H1 (cell line): ENCODE data around the gene CLCC1. TPM values are rescaled to one million over a fixed set of nuclear protein-coding genes. Genes with fewer than 3 reads are reported as not detected.

Experiments
- CTCF ChIA-PET: fragments of 300-600 bp; sonication (Branson Sonifier 250); formaldehyde crosslinking; loops from one replicate; lab custom pipeline; 2021; ENCODE audit not compliant: partially characterized antibody; lab: Charles Lee
- POLR2A ChIA-PET: fragments of 300-600 bp; sonication (Branson Sonifier 250); formaldehyde crosslinking; loops from one replicate; lab custom pipeline; 2021; ENCODE audit warnings: inconsistent platforms; ENCODE audit not compliant: partially characterized antibody; lab: Charles Lee
- DNase-seq, 2 experiments: peaks; one replicate each; pipeline versions ENCODE4 v3.0.0 to v3.0.0-alpha.2; 2010 to 2022; ENCODE audit warnings: low spot score in 2 of 2, low read depth in 1 of 2, mixed read lengths in 1 of 2
- FAIRE-seq: peaks from 2 replicates; lab custom pipeline; 2011; peaks lifted over from hg19 to GRCh38; lab: Jason Lieb, UNC
- H2AFZ ChIP-seq: 2 replicates; pipeline ENCODE4 v1.8.1; 2012; ENCODE audit warnings: low read length, inconsistent platforms
- H2AK5ac ChIP-seq: 2 replicates; pipeline ENCODE4 v1.6.1; 2013; ENCODE audit warnings: low read depth, low read length
- H2BK120ac ChIP-seq: replicated peaks from 2 replicates; pipeline ENCODE3; 2013; ENCODE audit warnings: low read depth, low read length, inconsistent platforms
- H2BK12ac ChIP-seq: 2 replicates; pipeline ENCODE4 v1.6.1; 2013; ENCODE audit warnings: low read depth, low read length
- H2BK15ac ChIP-seq: 2 replicates; pipeline ENCODE4 v1.6.1; 2013; ENCODE audit warnings: low read length
- H2BK20ac ChIP-seq: 2 replicates; pipeline ENCODE4 v1.6.1; 2013; ENCODE audit warnings: low read length
- H2BK5ac ChIP-seq: 2 replicates; pipeline ENCODE4 v1.6.1; 2013; ENCODE audit warnings: low read depth, low read length
- H3K14ac ChIP-seq: 2 replicates; pipeline ENCODE4 v1.6.1; 2013; ENCODE audit warnings: inconsistent platforms; ENCODE audit not compliant: insufficient read length
- H3K18ac ChIP-seq: 2 replicates; pipeline ENCODE4 v1.6.1; 2013; ENCODE audit warnings: low read length; ENCODE audit errors: extremely low read depth
- H3K23ac ChIP-seq: 2 replicates; pipeline ENCODE4 v1.6.1; 2013; ENCODE audit warnings: inconsistent platforms; ENCODE audit not compliant: insufficient read length
- H3K23me2 ChIP-seq: 2 replicates; pipeline ENCODE4 v1.6.1; 2013; ENCODE audit warnings: low read depth, low read length
- H3K27ac ChIP-seq: 2 replicates; pipeline ENCODE4 v1.6.1; 2011; ENCODE audit warnings: low read depth, low read length, inconsistent platforms
- H3K27me3 ChIP-seq, 4 experiments: replicated peaks in 1 of 4; 1 replicate in 1 of 4; 2 replicates in 3 of 4; pipeline versions ENCODE4 v1.6.1 to v1.8.1; 2011 to 2013; ENCODE audit warnings: low read length in 3 of 4, mild to moderate bottlenecking in 3 of 4, inconsistent platforms in 2 of 4, mixed read lengths in 2 of 4, moderate library complexity in 1 of 4; ENCODE audit not compliant: control insufficient read depth in 3 of 4, insufficient read depth in 3 of 4; ENCODE audit errors: extremely low read depth in 1 of 4
- H3K36me3 ChIP-seq, 4 experiments: 2 replicates each; pipeline versions ENCODE4 v1.6.1 to v1.8.1; 2011 to 2013; ENCODE audit warnings: mild to moderate bottlenecking in 4 of 4, low read length in 3 of 4, moderate library complexity in 2 of 4, control low read depth in 1 of 4, inconsistent platforms in 1 of 4; ENCODE audit not compliant: insufficient read depth in 4 of 4, control insufficient read depth in 2 of 4
- H3K4ac ChIP-seq: replicated peaks from 2 replicates; pipeline ENCODE3; 2013; ENCODE audit warnings: low read length, low read depth, mixed read lengths, inconsistent platforms; ENCODE audit not compliant: insufficient read length
- H3K4me1 ChIP-seq, 4 experiments: replicated peaks in 1 of 4; 1 replicate in 1 of 4; 2 replicates in 3 of 4; pipeline versions ENCODE4 v1.6.1 to v1.8.1; 2011 to 2013; ENCODE audit warnings: low read length in 3 of 4, inconsistent platforms in 2 of 4, mixed read lengths in 1 of 4; ENCODE audit not compliant: insufficient read depth in 4 of 4, control insufficient read depth in 3 of 4
- H3K4me2 ChIP-seq, 2 experiments: 2 replicates each; pipeline versions ENCODE4 v1.6.1 to v1.8.1; 2011 to 2013; ENCODE audit warnings: low read depth in 2 of 2, low read length in 2 of 2, control low read depth in 1 of 2, inconsistent platforms in 1 of 2, mild to moderate bottlenecking in 1 of 2; ENCODE audit not compliant: insufficient read depth in 1 of 2
- H3K4me3 ChIP-seq, 4 experiments: fragments of 200-600, 300-600 bp in 1 of 4; sonication (generic), shearing (Covaris generic), sonication (Bioruptor Twin) in 1 of 4; 2 replicates each; pipeline versions ENCODE4 v1.5.1 to v1.8.1; 2011 to 2016; ENCODE audit warnings: low read length in 4 of 4, low read depth in 3 of 4, control low read depth in 2 of 4, inconsistent platforms in 2 of 4, mild to moderate bottlenecking in 2 of 4, mixed read lengths in 1 of 4, moderate library complexity in 1 of 4; ENCODE audit not compliant: insufficient read depth in 2 of 4; ENCODE audit errors: extremely low read depth in 1 of 4
- H3K56ac ChIP-seq: replicated peaks from 2 replicates; pipeline ENCODE3; 2013; ENCODE audit warnings: low read depth, mild to moderate bottlenecking, mixed read lengths, low read length, inconsistent platforms; ENCODE audit not compliant: insufficient read length
- H3K79me1 ChIP-seq: 2 replicates; pipeline ENCODE4 v1.6.1; 2013; ENCODE audit warnings: low read depth, low read length, control low read depth
- H3K79me2 ChIP-seq, 2 experiments: 2 replicates each; pipeline versions ENCODE4 v1.6.1 to v1.8.1; 2012 to 2013; ENCODE audit warnings: low read length in 2 of 2, mild to moderate bottlenecking in 2 of 2, inconsistent platforms in 1 of 2; ENCODE audit not compliant: insufficient read depth in 2 of 2, control insufficient read depth in 1 of 2
- H3K9ac ChIP-seq, 4 experiments: replicated peaks in 1 of 4; 1 replicate in 1 of 4; 2 replicates in 3 of 4; pipeline versions ENCODE4 v1.6.1 to v1.8.1; 2011 to 2013; ENCODE audit warnings: low read depth in 3 of 4, low read length in 3 of 4, control low read depth in 2 of 4, mild to moderate bottlenecking in 2 of 4, moderate library complexity in 2 of 4, inconsistent platforms in 1 of 4; ENCODE audit errors: extremely low read depth in 1 of 4
- H3K9me3 ChIP-seq, 2 experiments: 2 replicates each; pipeline versions ENCODE4 v1.6.1 to v1.8.1; 2012 to 2013; ENCODE audit warnings: mild to moderate bottlenecking in 2 of 2, moderate library complexity in 2 of 2, control low read depth in 1 of 2, inconsistent platforms in 1 of 2, low read depth in 1 of 2, low read length in 1 of 2, mixed read lengths in 1 of 2; ENCODE audit not compliant: insufficient read depth in 2 of 2
- H4K20me1 ChIP-seq, 2 experiments: replicated peaks in 1 of 2; 2 replicates each; pipeline versions ENCODE3 to v1.8.1; 2011 to 2013; ENCODE audit warnings: inconsistent platforms in 2 of 2, low read length in 2 of 2, mild to moderate bottlenecking in 1 of 2; ENCODE audit not compliant: insufficient read depth in 2 of 2, control insufficient read depth in 1 of 2
- H4K5ac ChIP-seq: 2 replicates; pipeline ENCODE4 v1.6.1; 2013; ENCODE audit warnings: low read length, low read depth, mixed read lengths, inconsistent platforms; ENCODE audit not compliant: insufficient read length
- H4K8ac ChIP-seq: 2 replicates; pipeline ENCODE4 v1.8.0; 2013; ENCODE audit warnings: mild to moderate bottlenecking, moderate library complexity, low read length, inconsistent platforms; ENCODE audit not compliant: insufficient read depth; ENCODE audit errors: extremely low read depth
- H4K91ac ChIP-seq: replicated peaks from 2 replicates; pipeline ENCODE3; 2013; ENCODE audit warnings: low read length, mixed read lengths, inconsistent platforms; ENCODE audit not compliant: insufficient read length
- BRCA1 ChIP-seq: IDR thresholded peaks from 2 replicates; pipeline ENCODE4 v1.6.1; 2012; ENCODE audit warnings: low read depth, low read length, improper control_type of control experiment
- CBX8 ChIP-seq: fragments of 300-800, 300-1000 bp; sonication (generic); IDR thresholded peaks from 2 replicates; pipeline ENCODE4 v1.7.1; 2016; ENCODE audit warnings: low read depth, low read length, borderline replicate concordance
- CTBP2 ChIP-seq: IDR thresholded peaks from 2 replicates; pipeline ENCODE4 v1.7.0; 2011; ENCODE audit warnings: borderline replicate concordance, mild to moderate bottlenecking, moderate library complexity, mixed read lengths, low read length; ENCODE audit not compliant: insufficient read depth, insufficient read length
- KDM4A ChIP-seq: IDR thresholded peaks from one replicate; pipeline ENCODE4 v1.7.1; 2012; ENCODE audit warnings: low read depth, mild to moderate bottlenecking, moderate library complexity, low read length, inconsistent platforms; ENCODE audit not compliant: severe bottlenecking
- MAX ChIP-seq: IDR thresholded peaks from 2 replicates; pipeline ENCODE4 v1.6.1; 2012; ENCODE audit warnings: inconsistent platforms
- POLR2AphosphoS5 ChIP-seq: IDR thresholded peaks from 2 replicates; pipeline ENCODE4 v1.6.1; 2011; ENCODE audit warnings: low read depth, low read length
- POU5F1 ChIP-seq: IDR thresholded peaks from 2 replicates; pipeline ENCODE4 v1.6.1; 2011; ENCODE audit warnings: low read depth, mild to moderate bottlenecking, low read length, moderate library complexity
- RNF2 ChIP-seq: fragments of 200-900, 300-1000 bp; sonication (generic); IDR thresholded peaks from 2 replicates; pipeline ENCODE4 v1.7.1; 2016; ENCODE audit warnings: borderline replicate concordance, low read depth, mild to moderate bottlenecking, antibody characterized with exemption, low read length; ENCODE audit not compliant: poor library complexity, severe bottlenecking; ENCODE audit errors: missing control alignments
- ZNF274 ChIP-seq: IDR thresholded peaks from 2 replicates; pipeline ENCODE4 v1.7.0; 2012; ENCODE audit warnings: low read length, borderline replicate concordance; ENCODE audit errors: extremely low read depth
- WGBS, 2 experiments: shearing (Covaris generic) in 1 of 2; methylation state at CpG; one replicate each; pipeline versions ENCODE4 v1.1.6 to v1.1.7; 2013 to 2015; ENCODE audit warnings: low lambda C conversion rate in 2 of 2, mixed read lengths in 2 of 2, inconsistent platforms in 1 of 2, low coverage in 1 of 2, missing lambda C conversion rate in 1 of 2; ENCODE audit not compliant: insufficient replicate concordance in 2 of 2, insufficient coverage in 1 of 2, insufficient read length in 1 of 2; ENCODE audit errors: extremely low coverage in 1 of 2, missing lambda C conversion rate in 1 of 2; 5-methylcytosine and 5-hydroxymethylcytosine counted together
- polyA plus RNA-seq, 7 experiments: library from polyadenylated mRNA; depleted of rRNA in 3 of 7; stranded (reverse) in 5 of 7; unstranded in 2 of 7; fragments of >200 nt in 5 of 7; fragments of 200-250 nt in 2 of 7; gene quantifications; 1 replicate in 5 of 7; 2 replicates in 1 of 7; 4 replicates in 1 of 7; pipeline versions ENCODE4 v1.2.1 to v1.2.3, GENCODE V29; 2011 to 2013; ENCODE audit warnings: missing spikeins in 2 of 7, mixed read lengths in 2 of 7
- total RNA-seq: library from RNA; stranded (reverse); fragmentation: NEBNext Ultra II Directional; extraction: Animal tissue kit (Norgen Biotek cat#: 25700); gene quantifications from 2 replicates; pipeline ENCODE4 v1.2.1, GENCODE V29; 2021
- TF ChIP-seq, protein P1 (sequence below), 3 experiments: IDR thresholded peaks; 1 replicate in 2 of 3; 2 replicates in 1 of 3; pipeline versions ENCODE4 v1.5.1 to v1.6.1; 2011; ENCODE audit warnings: low read length in 3 of 3, mild to moderate bottlenecking in 3 of 3, inconsistent platforms in 2 of 3, low read depth in 1 of 3, moderate library complexity in 1 of 3; ENCODE audit not compliant: insufficient read depth in 1 of 3; ENCODE audit errors: control extremely low read depth in 1 of 3

CLCC1 gene
- total and polyA plus RNA-seq, 2 of the 8 experiments (the other 6 are each of a cell fraction or from before 2014, with no cell fraction given) = 8.1 to 23.8 TPM

- ChIA-PET POLR2A (interaction anchor here (0.6 to 1.4 kb wide), 3 partner anchors 13 to 517 kb away, joined by 3 to 9 read pairs (median 4); partner anchors contain the start of gene STXBP3), CTCF (interaction anchor here (0.6 to 2.0 kb wide), 6 partner anchors 8 to 385 kb away, joined by 3 to 5 read pairs (median 4); no protein-coding TSS in a partner anchor)
- Histone ChIP-seq H3K9me3 (no peaks in the 10 kb centered on the region), H3K27ac (no peak overlapping the region), H3K27me3 (no peaks in the 10 kb centered on the region), H3K23ac (no peak overlapping the region), H2BK15ac (no peak overlapping the region), H4K91ac (no peak overlapping the region), H3K56ac (no peak overlapping the region), H3K23me2 (peaks cover 2% of the 10 kb centered on the region; the same call in 1 of the 2 replicates), H2BK20ac (no peak overlapping the region), H3K79me2 (peaks cover 0 to 34% of the 10 kb centered on the region in 2 experiments; a peak in 2 of 4 replicates), H3K4me3 (no peak overlapping the region), H2BK5ac (no peak overlapping the region), H3K4ac (no peak overlapping the region), H2AK5ac (no peak overlapping the region), H2BK12ac (no peak overlapping the region), H2BK120ac (no peak overlapping the region), H4K20me1 (peaks cover 1 to 5% of the 10 kb centered on the region in 2 experiments), H3K4me1 (no peaks in the 10 kb centered on the region; a peak in 2 of 7 replicates), H2AFZ (no peak overlapping the region), H3K36me3 (peaks cover 0 to 6% (median 0%) of the 10 kb centered on the region in 4 experiments; a peak in 1 of 8 replicates), H3K79me1 (peaks cover 4% of the 10 kb centered on the region; the same call in 1 of the 2 replicates), H3K14ac (no peak overlapping the region), H4K8ac (no peak overlapping the region), H3K9ac (no peak overlapping the region), H3K18ac (no peak overlapping the region), H4K5ac (no peak overlapping the region), H3K4me2 (no peak overlapping the region; a peak in 1 of 4 replicates)
- WGBS, 2 experiments = 91% methylated on average over 9 of the region's 9 CpGs; no CpG with 5 or more reads in 1 of the 2 experiments
- DNase-seq = no peak
- FAIRE-seq = no peak
- TF ChIP-seq ZNF274 (no peak), MAX (no peak), KDM4A (no peak), CBX8 (no peak), POU5F1 (no peak), RNF2 (no peak), BRCA1 (no peak), POLR2AphosphoS5 (no peak), CTBP2 (no peak)
- TF ChIP-seq, protein P1, sequence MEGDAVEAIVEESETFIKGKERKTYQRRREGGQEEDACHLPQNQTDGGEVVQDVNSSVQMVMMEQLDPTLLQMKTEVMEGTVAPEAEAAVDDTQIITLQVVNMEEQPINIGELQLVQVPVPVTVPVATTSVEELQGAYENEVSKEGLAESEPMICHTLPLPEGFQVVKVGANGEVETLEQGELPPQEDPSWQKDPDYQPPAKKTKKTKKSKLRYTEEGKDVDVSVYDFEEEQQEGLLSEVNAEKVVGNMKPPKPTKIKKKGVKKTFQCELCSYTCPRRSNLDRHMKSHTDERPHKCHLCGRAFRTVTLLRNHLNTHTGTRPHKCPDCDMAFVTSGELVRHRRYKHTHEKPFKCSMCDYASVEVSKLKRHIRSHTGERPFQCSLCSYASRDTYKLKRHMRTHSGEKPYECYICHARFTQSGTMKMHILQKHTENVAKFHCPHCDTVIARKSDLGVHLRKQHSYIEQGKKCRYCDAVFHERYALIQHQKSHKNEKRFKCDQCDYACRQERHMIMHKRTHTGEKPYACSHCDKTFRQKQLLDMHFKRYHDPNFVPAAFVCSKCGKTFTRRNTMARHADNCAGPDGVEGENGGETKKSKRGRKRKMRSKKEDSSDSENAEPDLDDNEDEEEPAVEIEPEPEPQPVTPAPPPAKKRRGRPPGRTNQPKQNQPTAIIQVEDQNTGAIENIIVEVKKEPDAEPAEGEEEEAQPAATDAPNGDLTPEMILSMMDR (IDR thresholded peaks at IDR 0.05; ENCODE audit: control extremely low read depth in 1 of 3, insufficient read depth in 1 of 3, low read depth in 1 of 3, low read length in 3 of 3) = no peak
Measured at GRCh38 chr1:108961198-108961597, 2.1 kb downstream of the CLCC1 start.
